Spleen (tissue), 11 donors: Measurements from ENCODE around the gene TRA2A. TPM values are rescaled to one million over a fixed set of nuclear protein-coding genes. Genes with fewer than 3 reads are reported as not detected.
A peak's percentile ranks its signal among the peaks of the same experiment; 100 is the strongest.
"Not testable (repeated sequence)": the region's sequence is repeated elsewhere in the genome, so short reads cannot be mapped to it uniquely, and the experiment has no call there.

Experiments used
- DNase-seq: peaks from one replicate; pipeline ENCODE4 v3.0.0-alpha.2; 2020
- H3K27ac ChIP-seq, 8 donors: fragments of 200-600 bp; sonication (generic) in 7 of 8; 1 replicate in 4 of 8; 2 replicates in 4 of 8; pipeline versions ENCODE4 v1.5.0 to v1.8.0; 2016 to 2021; ENCODE audit warnings: inconsistent platforms in 4 of 8, mild to moderate bottlenecking in 4 of 8, moderate library complexity in 1 of 8
- H3K27me3 ChIP-seq, 7 donors: fragments of 200-600 bp; sonication (generic) in 6 of 7; replicated peaks in 1 of 7; 1 replicate in 4 of 7; 2 replicates in 3 of 7; pipeline versions ENCODE4 v1.5.0 to v1.8.0; 2016 to 2021; ENCODE audit warnings: inconsistent platforms in 3 of 7, mild to moderate bottlenecking in 1 of 7
- H3K36me3 ChIP-seq, 6 donors: fragments of 200-600 bp; sonication (generic) in 5 of 6; 1 replicate in 4 of 6; 2 replicates in 2 of 6; pipeline versions ENCODE4 v1.5.0 to v1.8.0; 2016 to 2021; ENCODE audit warnings: inconsistent platforms in 2 of 6
- H3K4me1 ChIP-seq, 6 donors: fragments of 200-600 bp; sonication (generic) in 5 of 6; 1 replicate in 3 of 6; 2 replicates in 3 of 6; pipeline versions ENCODE4 v1.5.0 to v1.8.0; 2016 to 2021; ENCODE audit warnings: inconsistent platforms in 3 of 6
- H3K4me3 ChIP-seq, 8 donors: fragments of 200-600 bp; sonication (generic) in 7 of 8; 1 replicate in 4 of 8; 2 replicates in 4 of 8; pipeline versions ENCODE4 v1.5.0 to v1.8.0; 2016 to 2021; ENCODE audit warnings: inconsistent platforms in 4 of 8, mild to moderate bottlenecking in 4 of 8, moderate library complexity in 2 of 8
- H3K9me3 ChIP-seq, 8 donors: fragments of 200-600 bp; sonication (generic) in 7 of 8; 1 replicate in 4 of 8; 2 replicates in 4 of 8; pipeline versions ENCODE4 v1.5.0 to v1.8.0; 2016 to 2021; ENCODE audit warnings: inconsistent platforms in 4 of 8
- CTCF ChIP-seq, 11 experiments: fragments of 200-600 bp in 7 of 11; fragments of 450-650 bp in 4 of 11; sonication (generic) in 4 of 11; IDR thresholded peaks in 8 of 11; conservative IDR thresholded peaks in 3 of 11; 1 replicate in 7 of 11; 2 replicates in 4 of 11; pipeline versions ENCODE4 v1.4.0 to v1.8.0; 2016 to 2021; ENCODE audit warnings: antibody characterized with exemption in 11 of 11, inconsistent platforms in 4 of 11, mild to moderate bottlenecking in 1 of 11
- POLR2A ChIP-seq, 3 donors: fragments of 450-650 bp; IDR thresholded peaks; one replicate each; pipeline ENCODE4 v1.5.1; 2017; ENCODE audit warnings: antibody characterized with exemption in 3 of 3, mild to moderate bottlenecking in 1 of 3
- POLR2AphosphoS5 ChIP-seq, 3 donors: sonication (generic); formaldehyde crosslinking; IDR thresholded peaks; one replicate each; pipeline ENCODE4 v1.5.1; 2017; ENCODE audit warnings: antibody characterized with exemption in 3 of 3
- WGBS, 5 donors: extraction: QIAGEN DNeasy Blood & Tissue Kit in 3 of 5; methylation state at CpG; one replicate each; pipeline versions ENCODE4 v1.1.5 to v1.1.7; 2013 to 2018; 5-methylcytosine and 5-hydroxymethylcytosine counted together
- intact Hi-C: fragments of 100-400 bp; cut with DNase I; formaldehyde crosslinking; loops from one replicate; pipeline ENCODE4 v1.15.0; 2023; ENCODE audit warnings: low total_unique reads
- polyA plus RNA-seq, 3 donors: library from polyadenylated mRNA; stranded (reverse); fragments of 200-250 nt; gene quantifications; one replicate each; pipeline ENCODE4 v1.2.1, GENCODE V29; 2013
- total RNA-seq, 7 donors: library from RNA; depleted of rRNA in 3 of 7; stranded (reverse); fragments of >200 nt in 3 of 7; fragmentation: NEBNext Ultra II Directional in 4 of 7; extraction: Animal tissue kit (Norgen Biotek cat#: 25700) in 4 of 7; gene quantifications; one replicate each; pipeline versions ENCODE4 v1.1.0 to v1.2.1, GENCODE V29; 2016 to 2021
- donor health status: healthy with polysubstance abuse.
- donor health status: DM: no; HTN: no; CAD: no; lungs with moderate emphysema.
- donor health status: DM: no; HTN: no; CAD: no.
- donor health status: Bipolar disorder and iron deficiency.
- donor health status: healthy.
- donor health status: DM: no; HTN: no; CAD: no.
- donor health status: DM: yes; HTN: yes; CAD: no.

TRA2A gene
- total and polyA plus RNA-seq, 10 donors = 59.2 to 98.7 (median 87.6) TPM

DNA sequence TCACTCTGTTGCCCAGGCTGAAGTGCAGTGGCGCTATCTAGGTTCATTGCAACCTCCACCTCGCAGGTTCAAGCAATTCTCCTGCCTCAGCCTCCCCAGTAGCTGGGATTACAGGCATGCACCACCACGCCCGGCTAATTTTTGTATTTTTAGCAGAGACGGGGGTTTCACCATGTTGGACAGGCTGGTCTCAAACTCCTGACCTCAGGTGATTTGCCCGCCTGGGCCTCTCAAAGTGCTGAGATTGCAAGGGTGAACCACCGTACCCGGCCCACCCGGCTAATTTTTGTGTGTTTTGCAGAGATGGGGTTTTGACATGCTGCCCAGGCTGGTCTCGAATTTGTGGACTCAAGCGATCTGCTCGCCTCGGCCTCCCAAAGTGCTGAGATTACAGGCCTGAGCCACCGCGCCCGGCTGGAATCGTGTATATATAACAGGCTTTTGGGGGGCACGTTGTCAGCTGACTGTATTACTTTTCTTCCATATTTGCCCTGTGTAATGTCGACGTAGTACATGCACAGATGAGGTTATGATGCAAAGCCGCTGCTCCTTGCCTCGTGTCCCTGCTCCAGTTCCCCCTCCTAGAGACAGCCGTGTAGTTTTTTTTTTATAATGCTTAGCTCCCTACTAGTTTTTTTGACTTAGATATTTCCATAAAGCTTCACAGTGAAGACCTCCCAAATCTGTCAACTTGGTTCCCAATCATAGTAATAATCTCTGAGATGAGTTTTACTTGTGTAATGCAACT is 883 bp upstream of the TRA2A start:
- H3K27ac ChIP-seq = peak overlapping the region; percentile 89 to 99 (median 98)
- TF ChIP-seq CTCF (IDR thresholded peaks at IDR 0.05 in 8 of 11, conservative IDR thresholded peaks at IDR 0.05 in 3 of 11) (no peak), POLR2AphosphoS5 (IDR thresholded peaks at IDR 0.05) (no peak), POLR2A (IDR thresholded peaks at IDR 0.05) (no peak)
- no peaks in the 10 kb centered on the region for H3K9me3 ChIP-seq
- H3K4me3 ChIP-seq = peak overlapping the region in 4 of 8 donors; percentile 73 to 94 (median 74)
- intact Hi-C loops = no loop called here
- H3K4me1 ChIP-seq = peaks cover 19 to 41% (median 33%) of the 10 kb centered on the region in 6 donors
- no peaks in the 10 kb centered on the region for H3K36me3 ChIP-seq
- H3K27me3 ChIP-seq = no peaks in the 10 kb centered on the region
- peak; percentile 83 for DNase-seq
- 89 to 92% (median 90%) methylated on average over 22 to 23 of the region's 23 CpGs for WGBS, 5 donors

DNA sequence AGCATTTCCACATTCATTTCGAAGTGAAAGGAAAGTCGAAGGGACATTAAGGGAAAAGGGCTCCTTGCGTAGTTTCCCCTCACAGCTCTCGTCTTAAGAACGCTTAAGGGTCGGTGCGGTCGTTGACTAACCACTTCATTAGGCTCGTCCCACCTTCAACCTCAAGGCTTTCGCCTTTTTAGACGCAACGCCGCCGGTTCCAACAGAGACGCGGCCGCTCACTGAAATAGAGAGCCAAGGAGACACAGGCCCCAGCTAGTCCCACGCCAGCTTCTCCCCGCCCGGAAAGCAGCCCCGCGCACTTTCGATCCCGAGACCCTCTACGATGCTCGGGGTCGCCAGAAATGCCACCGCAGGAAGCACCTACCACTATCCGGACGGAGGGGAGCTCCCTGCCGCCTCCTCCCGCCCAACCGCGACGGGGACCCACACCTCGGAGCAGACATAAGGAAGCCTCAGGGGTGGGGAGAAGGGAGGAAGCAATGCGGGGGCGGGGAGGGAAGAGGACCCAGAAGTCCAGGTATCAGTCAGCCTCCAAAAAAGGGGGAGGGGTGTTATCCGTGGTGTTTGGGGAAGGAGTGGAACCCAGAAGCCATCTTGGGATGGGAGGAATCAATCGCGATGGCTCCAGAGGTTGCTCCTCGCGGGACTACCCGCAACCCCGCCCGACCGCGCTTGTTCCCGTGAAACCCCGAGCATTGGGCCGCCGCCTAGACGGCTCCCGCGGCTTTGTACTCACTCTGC is 559 bp downstream of the TRA2A start:
- Histone ChIP-seq H3K4me1 (peaks cover 30 to 55% (median 47%) of the 10 kb centered on the region in 6 donors), H3K36me3 (no peaks in the 10 kb centered on the region), H3K27me3 (no peaks in the 10 kb centered on the region), H3K27ac (peak overlapping the region; percentile 89 to 99 (median 98)), H3K9me3 (no peaks in the 10 kb centered on the region), H3K4me3 (peak overlapping the region; percentile 59 to 94 (median 74))
- intact Hi-C loops = no loop called here
- TF ChIP-seq POLR2A (IDR thresholded peaks at IDR 0.05) (no peak), POLR2AphosphoS5 (IDR thresholded peaks at IDR 0.05) (peak in 2 of 3 donors; percentile 73 to 83)
- WGBS, 5 donors = 0 to 1% (median 1%) methylated on average over 48 to 55 of the region's 55 CpGs
- DNase-seq = peak; percentile 91

DNA sequence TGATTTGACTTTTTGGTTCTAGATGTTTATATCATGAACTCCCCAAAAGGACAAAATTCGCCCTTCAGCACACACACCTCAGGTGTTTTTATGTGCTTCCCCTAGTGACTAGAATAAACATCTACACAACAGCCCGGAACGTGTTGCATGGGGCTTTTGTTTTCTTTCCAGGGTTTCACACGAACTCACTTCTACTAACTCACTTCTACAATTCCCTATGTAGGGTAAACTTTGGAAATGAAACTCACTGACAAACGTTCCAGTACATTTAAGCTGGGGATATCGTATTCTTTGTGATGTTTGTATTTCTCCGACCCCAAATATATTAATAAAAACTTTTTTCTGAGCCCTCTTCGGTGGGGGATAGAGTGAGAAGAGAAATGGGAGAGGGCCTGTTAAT is 1.4 kb downstream of the TRA2A start:
- H3K4me1 ChIP-seq = peaks cover 32 to 63% (median 56%) of the 10 kb centered on the region in 6 donors
- WGBS, 5 donors = 1 to 3% (median 2%) methylated on average over 8 of the region's 8 CpGs
- H3K9me3 ChIP-seq = no peaks in the 10 kb centered on the region
- TF ChIP-seq CTCF (IDR thresholded peaks at IDR 0.05 in 8 of 11, conservative IDR thresholded peaks at IDR 0.05 in 3 of 11) = no peak
- no peak for TF ChIP-seq POLR2AphosphoS5 (IDR thresholded peaks at IDR 0.05)
- TF ChIP-seq POLR2A (IDR thresholded peaks at IDR 0.05) = no peak
- peak overlapping the region in 7 of 8 donors; percentile 89 to 99 (median 97) for H3K27ac ChIP-seq
- intact Hi-C loops = no loop called here
- no peaks in the 10 kb centered on the region for H3K27me3 ChIP-seq
- DNase-seq = no peak
- H3K4me3 ChIP-seq = peak overlapping the region; percentile 59 to 94 (median 74)
- H3K36me3 ChIP-seq = no peaks in the 10 kb centered on the region

GRCh38 chr7:23529262-23529859 is 2.4 kb downstream of the TRA2A start:
- no peak overlapping the region for H3K27ac ChIP-seq
- H3K36me3 ChIP-seq = no peaks in the 10 kb centered on the region
- H3K9me3 ChIP-seq = no peaks in the 10 kb centered on the region
- H3K4me1 ChIP-seq = peaks cover 40 to 74% (median 66%) of the 10 kb centered on the region in 6 donors
- 80 to 87% (median 83%) methylated on average over 18 of the region's 18 CpGs for WGBS, 5 donors
- intact Hi-C loops = no loop called here
- no peak for DNase-seq
- no peak for TF ChIP-seq POLR2AphosphoS5 (IDR thresholded peaks at IDR 0.05)
- no peak for TF ChIP-seq CTCF (IDR thresholded peaks at IDR 0.05 in 8 of 11, conservative IDR thresholded peaks at IDR 0.05 in 3 of 11)
- TF ChIP-seq POLR2A (IDR thresholded peaks at IDR 0.05) = no peak
- H3K4me3 ChIP-seq = peak overlapping the region in 2 of 8 donors; percentile 73 to 94
- no peaks in the 10 kb centered on the region for H3K27me3 ChIP-seq

DNA sequence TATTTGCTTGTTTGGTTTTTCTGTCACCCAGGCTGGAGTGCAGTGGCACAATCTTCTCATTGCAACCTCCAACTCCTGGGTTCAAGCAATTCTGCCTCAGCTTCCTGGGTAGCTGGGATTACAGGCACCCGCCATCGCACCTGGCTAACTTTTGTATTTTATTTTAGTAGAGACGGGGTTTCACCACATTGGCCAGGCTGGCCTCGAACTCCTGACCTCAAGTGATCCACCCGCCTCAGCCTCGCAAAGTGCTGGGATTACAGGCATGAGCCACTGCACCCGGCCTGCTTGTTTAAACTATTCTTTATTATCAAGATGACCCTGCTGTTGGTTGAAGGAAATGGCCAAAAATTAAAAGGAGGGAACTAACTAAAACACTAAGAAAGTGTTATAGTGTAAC is 6.2 kb downstream of the TRA2A start:
- DNase-seq, H3K27me3 ChIP-seq, H3K4me3 ChIP-seq, H3K9me3 ChIP-seq, H3K27ac ChIP-seq, intact Hi-C loops: not testable (repeated sequence)
- Histone ChIP-seq H3K4me1 (peaks cover 41 to 91% (median 77%) of the 10 kb centered on the region in 6 donors), H3K36me3 (peaks cover 0 to 17% (median 14%) of the 10 kb centered on the region in 6 donors)
- 77 to 87% (median 78%) methylated on average over 7 of the region's 7 CpGs for WGBS, 5 donors
